Nephron (organoid): Measurements from ENCODE around the gene ZNF749.
"Not testable (repeated sequence)": the region's sequence is repeated elsewhere in the genome, so short reads cannot be mapped to it uniquely, and the experiment has no call there.

Source experiments
- H3K27ac Mint-ChIP-seq, 3 experiments: 2 replicates each; pipeline ENCODE4 v1.8.0; 2020; ENCODE audit warnings: mixed read lengths in 3 of 3, mild to moderate bottlenecking in 2 of 3, moderate library complexity in 1 of 3
- H3K27me3 Mint-ChIP-seq: 2 replicates; pipeline ENCODE4 v1.8.0; 2021; ENCODE audit warnings: low read depth, mild to moderate bottlenecking, moderate library complexity, mixed read lengths
- H3K36me3 Mint-ChIP-seq: 2 replicates; pipeline ENCODE4 v1.8.0; 2020; ENCODE audit warnings: low read depth, mixed read lengths
- H3K4me1 Mint-ChIP-seq: 2 replicates; pipeline ENCODE4 v1.8.0; 2020; ENCODE audit warnings: mixed read lengths
- H3K4me3 Mint-ChIP-seq, 3 experiments: 2 replicates each; pipeline ENCODE4 v1.8.0; 2020; ENCODE audit warnings: mild to moderate bottlenecking in 3 of 3, mixed read lengths in 3 of 3, moderate library complexity in 2 of 3
- H3K9me3 Mint-ChIP-seq: 2 replicates; pipeline ENCODE4 v1.8.0; 2020; ENCODE audit warnings: mixed read lengths
- TF ChIP-seq, protein P1 (sequence below), 3 experiments: fragments of 200-600 bp; sonication (generic); IDR thresholded peaks; one replicate each; pipeline ENCODE4 v1.5.0; 2021; ENCODE audit warnings: antibody characterized with exemption in 3 of 3; ENCODE audit not compliant: unreplicated experiment in 3 of 3

Gene ZNF749

GRCh38 chr19:57477191-57478008 lies 42.3 kb downstream of the ZNF749 start, which contains the start of gene ZNF772:
Gene ZNF772 (minus strand): TSS chr19:57477566. CDS start chr19:57477309, 257 bp downstream.
- H3K9me3 Mint-ChIP-seq = peaks cover 77% of the 10 kb centered on the region
- peaks cover 6% of the 10 kb centered on the region for H3K27me3 Mint-ChIP-seq
- peaks cover 6% of the 10 kb centered on the region for H3K4me1 Mint-ChIP-seq
- H3K27ac Mint-ChIP-seq = peak within 1 kb of the TSS; percentile 79 to 97 (median 96)
- TF ChIP-seq, protein P1, sequence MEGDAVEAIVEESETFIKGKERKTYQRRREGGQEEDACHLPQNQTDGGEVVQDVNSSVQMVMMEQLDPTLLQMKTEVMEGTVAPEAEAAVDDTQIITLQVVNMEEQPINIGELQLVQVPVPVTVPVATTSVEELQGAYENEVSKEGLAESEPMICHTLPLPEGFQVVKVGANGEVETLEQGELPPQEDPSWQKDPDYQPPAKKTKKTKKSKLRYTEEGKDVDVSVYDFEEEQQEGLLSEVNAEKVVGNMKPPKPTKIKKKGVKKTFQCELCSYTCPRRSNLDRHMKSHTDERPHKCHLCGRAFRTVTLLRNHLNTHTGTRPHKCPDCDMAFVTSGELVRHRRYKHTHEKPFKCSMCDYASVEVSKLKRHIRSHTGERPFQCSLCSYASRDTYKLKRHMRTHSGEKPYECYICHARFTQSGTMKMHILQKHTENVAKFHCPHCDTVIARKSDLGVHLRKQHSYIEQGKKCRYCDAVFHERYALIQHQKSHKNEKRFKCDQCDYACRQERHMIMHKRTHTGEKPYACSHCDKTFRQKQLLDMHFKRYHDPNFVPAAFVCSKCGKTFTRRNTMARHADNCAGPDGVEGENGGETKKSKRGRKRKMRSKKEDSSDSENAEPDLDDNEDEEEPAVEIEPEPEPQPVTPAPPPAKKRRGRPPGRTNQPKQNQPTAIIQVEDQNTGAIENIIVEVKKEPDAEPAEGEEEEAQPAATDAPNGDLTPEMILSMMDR (IDR thresholded peaks at IDR 0.05; ENCODE audit: unreplicated experiment in 3 of 3) = peak in 2 of 3 experiments; percentile 32 to 52
- H3K4me3 Mint-ChIP-seq = peak within 1 kb of the TSS; percentile 87 to 92 (median 90)
- H3K36me3 Mint-ChIP-seq = peaks cover 64% of the 10 kb centered on the region

DNA sequence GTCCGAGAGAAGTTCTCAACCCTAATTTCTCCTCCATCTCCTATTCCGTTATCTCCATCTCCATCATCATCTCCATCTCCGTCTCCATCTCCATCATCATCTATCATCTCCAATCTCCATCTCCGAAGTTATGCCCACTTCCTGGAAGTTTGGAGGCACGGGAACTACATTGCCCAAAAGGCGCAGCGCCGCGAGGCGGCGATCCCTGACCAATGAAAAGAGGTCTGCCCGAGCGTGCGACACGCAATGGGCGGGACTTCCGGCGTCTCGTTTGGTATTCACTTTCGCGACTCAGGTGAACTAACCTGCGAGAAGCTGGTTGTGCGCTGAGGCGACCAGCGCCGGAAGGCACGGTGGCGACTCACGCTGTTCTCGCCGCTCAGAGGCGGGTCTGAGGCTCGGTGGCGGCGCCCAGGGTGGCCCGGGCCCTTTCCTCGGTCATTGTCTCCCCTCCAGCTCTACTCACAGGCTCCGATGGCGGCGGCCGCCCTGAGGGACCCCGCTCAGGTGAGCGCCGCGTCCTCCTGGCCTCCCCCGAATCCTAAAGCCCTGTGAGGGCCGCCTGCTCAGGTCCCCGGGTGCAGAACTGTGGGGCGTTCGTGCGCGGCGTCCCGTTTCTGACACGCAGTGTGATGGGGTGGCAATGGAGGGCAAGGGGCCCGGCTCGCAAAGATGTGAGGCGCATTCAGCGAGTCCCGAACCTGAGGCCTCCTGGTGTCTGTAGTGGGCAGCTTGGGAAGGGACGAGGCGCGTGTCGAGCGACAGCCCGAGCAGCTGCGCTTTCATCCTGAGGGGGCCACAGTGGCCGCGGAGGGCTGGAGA lies 52.6 kb downstream of the ZNF749 start, which contains the start of gene ZNF419:
ZNF419 (plus strand) TSS at position 274 of the 822 bp plus-strand sequence; CDS start at position 475, 201 bp downstream.
- H3K27ac Mint-ChIP-seq = peak within 1 kb of the TSS in 1 of 3 experiments; percentile 3
- peaks cover 12% of the 10 kb centered on the region for H3K4me1 Mint-ChIP-seq
- H3K27me3 Mint-ChIP-seq = not testable (repeated sequence)
- H3K36me3 Mint-ChIP-seq = peaks cover 61% of the 10 kb centered on the region
- peaks cover 59% of the 10 kb centered on the region for H3K9me3 Mint-ChIP-seq
- peak within 1 kb of the TSS; percentile 81 to 83 (median 83) for H3K4me3 Mint-ChIP-seq

- peaks cover 12% of the 10 kb centered on the region for H3K4me1 Mint-ChIP-seq
Measured at GRCh38 chr19:57488299-57488644, 53.1 kb downstream of the ZNF749 start.

More at GRCh38 chr19:57488299-57488644, 53.1 kb downstream of the ZNF749 start:
- Mint-ChIP-seq H3K36me3 (peaks cover 67% of the 10 kb centered on the region), H3K9me3 (peaks cover 65% of the 10 kb centered on the region), H3K4me3 (peak overlapping the region; percentile 79 to 83 (median 81))
- not testable (repeated sequence) for H3K27ac Mint-ChIP-seq, H3K27me3 Mint-ChIP-seq
